Astrocyte of the cerebellum (primary cell): Measurements from ENCODE around the gene QSOX1.

Experiments used
- DNase-seq: peaks from one replicate; pipeline ENCODE4 v3.0.0-alpha.2; 2011; ENCODE audit warnings: low read depth
- H3K4me3 ChIP-seq: 2 replicates; pipeline ENCODE4 v1.5.1; 2011; ENCODE audit warnings: mild to moderate bottlenecking, low read depth, low read length, moderate library complexity
- CTCF ChIP-seq: IDR thresholded peaks from 2 replicates; pipeline ENCODE4 v1.5.1; 2012; ENCODE audit warnings: low read length, low read depth, moderate library complexity, mild to moderate bottlenecking; ENCODE audit errors: missing control alignments
- in situ Hi-C: cut with HindIII; loops from 2 replicates; pipeline ENCODE4 v1.10.0; 2017; ENCODE audit warnings: low sequenced_read_pairs

QSOX1 gene

GRCh38 chr1:180160357-180160756 is 5.7 kb downstream of the QSOX1 start:
- in situ Hi-C loops, result no loop called here
- TF ChIP-seq CTCF, result no peak
- no peak overlapping the region for H3K4me3 ChIP-seq
- DNase-seq, result no peak

GRCh38 chr1:180163041-180163440 is 8.4 kb downstream of the QSOX1 start:
- in situ Hi-C loops, result no loop called here
- TF ChIP-seq CTCF, result no peak
- no peak for DNase-seq
- no peak overlapping the region for H3K4me3 ChIP-seq

- in situ Hi-C loops, result no loop called here
- no peak for TF ChIP-seq CTCF
- H3K4me3 ChIP-seq, result no peak overlapping the region
- DNase-seq, result no peak
Observed at GRCh38 chr1:180165096-180165495, 10.4 kb downstream of the QSOX1 start.

- no peak for TF ChIP-seq CTCF
- H3K4me3 ChIP-seq, result no peak overlapping the region
- no peak for DNase-seq
- in situ Hi-C loops, result no loop called here
Observed at GRCh38 chr1:180165509-180166435, 11.1 kb downstream of the QSOX1 start.

- in situ Hi-C loops, result no loop called here
- no peak overlapping the region for H3K4me3 ChIP-seq
- DNase-seq, result no peak
- TF ChIP-seq CTCF, result no peak
Observed at GRCh38 chr1:180166436-180166800, 11.7 kb downstream of the QSOX1 start.

- DNase-seq, result no peak
- in situ Hi-C loops, result no loop called here
- H3K4me3 ChIP-seq, result no peak overlapping the region
- no peak for TF ChIP-seq CTCF
Observed at GRCh38 chr1:180167021-180167701, 12.5 kb downstream of the QSOX1 start.
